Neural cell (in vitro differentiated cells): ENCODE data around the gene MYO7A. TPM values are rescaled to one million over a fixed set of nuclear protein-coding genes. Genes with fewer than 3 reads are reported as not detected.

Experiments used
- H2AFZ ChIP-seq: fragments of 200-600, 300-800 bp; sonication (generic), shearing (Covaris generic); 2 replicates; pipeline ENCODE4 v1.6.0; 2014; ENCODE audit warnings: low read depth, mild to moderate bottlenecking, antibody characterized with exemption, low read length, moderate library complexity
- H3F3A ChIP-seq: fragments of 200-600 bp; shearing (Covaris generic); 2 replicates; pipeline ENCODE4 v1.6.1; 2016; ENCODE audit warnings: mild to moderate bottlenecking, moderate library complexity, mixed read lengths, antibody characterized with exemption, low read length; ENCODE audit not compliant: insufficient read depth, poor library complexity, severe bottlenecking
- H3K27ac ChIP-seq: fragments of 200-600, 300-800 bp; sonication (generic), shearing (Covaris generic); 2 replicates; pipeline ENCODE4 v1.5.1; 2014; ENCODE audit warnings: mild to moderate bottlenecking, low read length, moderate library complexity
- H3K27me3 ChIP-seq: fragments of 300-800, 200-600 bp; sonication (generic), shearing (Covaris generic); 2 replicates; pipeline ENCODE4 v1.6.0; 2014; ENCODE audit warnings: mild to moderate bottlenecking, low read depth, low read length, moderate library complexity; ENCODE audit not compliant: insufficient read depth
- H3K36me3 ChIP-seq: fragments of 300-800, 200-600 bp; sonication (generic), shearing (Covaris generic); 2 replicates; pipeline ENCODE4 v1.5.1; 2014; ENCODE audit warnings: mild to moderate bottlenecking, antibody characterized with exemption, low read length, moderate library complexity; ENCODE audit not compliant: insufficient read depth
- H3K4me2 ChIP-seq: fragments of 300-800, 200-600 bp; sonication (generic), shearing (Covaris generic); 2 replicates; pipeline ENCODE4 v1.6.0; 2014; ENCODE audit warnings: mild to moderate bottlenecking, low read length
- H3K4me3 ChIP-seq: fragments of 300-800, 200-600 bp; sonication (generic), shearing (Covaris generic); 2 replicates; pipeline ENCODE4 v1.5.1; 2014; ENCODE audit warnings: mild to moderate bottlenecking, low read length, moderate library complexity
- H3K79me2 ChIP-seq: fragments of 200-600 bp; shearing (Covaris generic); replicated peaks from 2 replicates; pipeline ENCODE4 v1.6.0; 2014; ENCODE audit warnings: mild to moderate bottlenecking, low read length, moderate library complexity; ENCODE audit not compliant: insufficient read depth
- H3K9ac ChIP-seq: fragments of 300-800, 200-600 bp; sonication (generic), shearing (Covaris generic); 2 replicates; pipeline ENCODE4 v1.6.1; 2016; ENCODE audit warnings: mild to moderate bottlenecking, low read length, mixed read lengths
- H3K9me2 ChIP-seq: fragments of 200-600 bp; shearing (Covaris generic); 2 replicates; pipeline ENCODE4 v1.6.1; 2016; ENCODE audit warnings: mild to moderate bottlenecking, low read length, mixed read lengths; ENCODE audit not compliant: insufficient read depth
- H3K9me3 ChIP-seq: fragments of 200-600, 300-800 bp; sonication (generic), shearing (Covaris generic); 2 replicates; pipeline ENCODE4 v1.6.1; 2016; ENCODE audit warnings: mild to moderate bottlenecking, mixed run types, low read length, moderate library complexity, mixed read lengths
- H4K20me1 ChIP-seq: fragments of 200-600 bp; shearing (Covaris generic); 2 replicates; pipeline ENCODE4 v1.6.1; 2016; ENCODE audit warnings: mild to moderate bottlenecking, mixed run types; ENCODE audit not compliant: insufficient read depth
- EP300 ChIP-seq: fragments of 450-650 bp; conservative IDR thresholded peaks from 2 replicates; pipeline ENCODE4 v1.6.1; 2014; ENCODE audit warnings: antibody characterized with exemption, mild to moderate bottlenecking, moderate library complexity; ENCODE audit not compliant: poor library complexity, severe bottlenecking
- EZH2 ChIP-seq: fragments of 200-600, 300-800 bp; shearing (Covaris generic), sonication (generic); IDR thresholded peaks from 2 replicates; pipeline ENCODE4 v1.6.1; 2014; ENCODE audit warnings: antibody characterized with exemption, low read length, borderline replicate concordance, mild to moderate bottlenecking; ENCODE audit not compliant: insufficient read depth, poor library complexity, severe bottlenecking
- MXI1 ChIP-seq: fragments of 450-650 bp; conservative IDR thresholded peaks from 2 replicates; pipeline ENCODE4 v1.6.1; 2014; ENCODE audit warnings: antibody characterized with exemption, mild to moderate bottlenecking; ENCODE audit not compliant: poor library complexity, severe bottlenecking
- POLR2AphosphoS5 ChIP-seq: IDR thresholded peaks from 2 replicates; pipeline ENCODE4 v1.6.1; 2012
- SMC3 ChIP-seq: fragments of 450-650 bp; conservative IDR thresholded peaks from 2 replicates; pipeline ENCODE4 v1.6.1; 2014; ENCODE audit warnings: antibody characterized with exemption, mild to moderate bottlenecking, moderate library complexity; ENCODE audit not compliant: poor library complexity
- TAF1 ChIP-seq: IDR thresholded peaks from 2 replicates; pipeline ENCODE4 v1.6.1; 2012; ENCODE audit warnings: low read depth
- polyA plus RNA-seq: library from polyadenylated mRNA; depleted of rRNA; stranded (reverse); fragments of >200 nt; gene quantifications from 2 replicates; pipeline ENCODE4 v1.2.3, GENCODE V29; 2014
- TF ChIP-seq, protein P1 (sequence below): IDR thresholded peaks from 2 replicates; pipeline ENCODE4 v1.6.1; 2012; ENCODE audit warnings: borderline replicate concordance
- TF ChIP-seq, protein P2 (sequence below): fragments of 450-650 bp; IDR thresholded peaks from 2 replicates; pipeline ENCODE4 v1.5.1; 2014; ENCODE audit warnings: antibody characterized with exemption, mild to moderate bottlenecking, moderate library complexity; ENCODE audit not compliant: poor library complexity, severe bottlenecking

Gene MYO7A
- polyA plus RNA-seq, 1 donor from 2014 or later, result 0.61 TPM

DNA sequence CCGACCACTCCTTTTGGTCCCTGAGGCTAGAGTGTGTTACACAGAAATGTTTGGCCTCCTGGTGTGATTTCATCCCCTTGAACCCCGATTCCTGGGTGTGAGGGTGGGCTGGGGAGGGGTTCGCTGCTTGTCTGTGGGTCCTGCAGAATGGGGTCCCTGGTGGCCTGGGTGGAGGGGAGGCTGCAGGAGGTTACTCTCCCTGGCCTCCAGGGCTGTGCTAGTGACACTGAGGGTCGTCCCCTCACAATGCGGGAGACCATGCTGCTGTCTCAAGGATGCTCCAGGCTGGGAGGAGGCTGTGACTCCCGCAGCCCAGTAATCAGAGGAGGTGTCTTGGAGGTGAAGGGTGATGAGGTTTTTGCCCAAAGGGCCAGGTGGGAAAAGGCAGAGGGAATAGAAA is 42.4 kb upstream of the MYO7A start:
- Histone ChIP-seq H3K9me2 (no peaks in the 10 kb centered on the region), H3K36me3 (no peaks in the 10 kb centered on the region), H3K27ac (no peak overlapping the region)

DNA sequence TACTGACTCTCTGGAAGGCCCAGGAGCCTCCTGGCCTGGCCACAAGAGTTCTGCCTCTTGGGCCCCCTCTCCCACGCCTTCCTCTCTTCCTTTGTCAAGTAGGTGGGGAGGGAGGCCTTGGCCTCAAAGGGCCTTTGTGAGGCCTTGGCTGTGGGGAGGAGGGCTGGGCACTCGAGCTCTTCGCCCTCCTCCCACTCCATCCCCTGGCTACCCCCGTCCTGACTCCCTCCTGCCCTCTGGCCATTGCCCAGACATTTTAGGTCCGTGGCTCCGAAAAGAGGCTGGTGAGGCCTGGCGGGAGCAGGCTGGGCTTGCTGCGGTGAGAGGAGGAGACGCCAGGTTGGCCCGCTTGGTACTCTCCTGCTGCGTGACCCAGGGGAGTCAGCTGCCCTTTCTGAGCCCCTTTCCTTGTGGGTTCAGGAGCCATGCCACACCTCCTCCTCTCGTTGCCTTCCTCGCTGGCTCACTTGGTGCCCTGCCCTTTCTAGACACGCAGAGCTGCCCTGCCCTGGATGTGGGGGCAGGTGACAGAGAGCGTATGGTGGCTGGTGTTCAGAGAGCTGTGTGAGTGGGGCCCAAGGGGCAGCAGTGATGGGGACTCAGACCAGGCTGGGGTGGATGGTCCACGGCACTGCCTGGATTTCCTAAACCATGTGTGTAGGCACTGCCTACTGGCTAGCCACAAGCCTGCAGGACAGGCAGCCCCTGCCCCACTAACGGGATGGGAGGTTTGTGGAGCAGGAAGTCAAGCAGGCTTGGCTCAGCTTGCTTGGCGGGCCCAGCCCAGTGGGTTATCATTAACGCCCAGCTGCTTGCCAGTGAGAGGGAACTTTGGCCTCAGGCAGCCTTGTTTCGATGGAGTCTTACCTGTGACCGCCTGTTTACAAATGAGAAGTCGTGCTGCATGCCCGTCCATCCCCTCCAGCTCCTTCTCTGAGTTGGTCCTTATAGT is 41.2 kb upstream of the MYO7A start:
- Histone ChIP-seq H4K20me1 (no peaks in the 10 kb centered on the region), H3K9me2 (no peaks in the 10 kb centered on the region), H3K9ac (no peak overlapping the region), H3K4me3 (no peak overlapping the region), H2AFZ (no peak overlapping the region), H3K9me3 (no peaks in the 10 kb centered on the region), H3K27me3 (no peaks in the 10 kb centered on the region), H3K27ac (no peak overlapping the region), H3K79me2 (no peaks in the 10 kb centered on the region), H3K4me2 (no peak overlapping the region), H3F3A (no peaks in the 10 kb centered on the region), H3K36me3 (no peaks in the 10 kb centered on the region)
- TF ChIP-seq, protein P1, sequence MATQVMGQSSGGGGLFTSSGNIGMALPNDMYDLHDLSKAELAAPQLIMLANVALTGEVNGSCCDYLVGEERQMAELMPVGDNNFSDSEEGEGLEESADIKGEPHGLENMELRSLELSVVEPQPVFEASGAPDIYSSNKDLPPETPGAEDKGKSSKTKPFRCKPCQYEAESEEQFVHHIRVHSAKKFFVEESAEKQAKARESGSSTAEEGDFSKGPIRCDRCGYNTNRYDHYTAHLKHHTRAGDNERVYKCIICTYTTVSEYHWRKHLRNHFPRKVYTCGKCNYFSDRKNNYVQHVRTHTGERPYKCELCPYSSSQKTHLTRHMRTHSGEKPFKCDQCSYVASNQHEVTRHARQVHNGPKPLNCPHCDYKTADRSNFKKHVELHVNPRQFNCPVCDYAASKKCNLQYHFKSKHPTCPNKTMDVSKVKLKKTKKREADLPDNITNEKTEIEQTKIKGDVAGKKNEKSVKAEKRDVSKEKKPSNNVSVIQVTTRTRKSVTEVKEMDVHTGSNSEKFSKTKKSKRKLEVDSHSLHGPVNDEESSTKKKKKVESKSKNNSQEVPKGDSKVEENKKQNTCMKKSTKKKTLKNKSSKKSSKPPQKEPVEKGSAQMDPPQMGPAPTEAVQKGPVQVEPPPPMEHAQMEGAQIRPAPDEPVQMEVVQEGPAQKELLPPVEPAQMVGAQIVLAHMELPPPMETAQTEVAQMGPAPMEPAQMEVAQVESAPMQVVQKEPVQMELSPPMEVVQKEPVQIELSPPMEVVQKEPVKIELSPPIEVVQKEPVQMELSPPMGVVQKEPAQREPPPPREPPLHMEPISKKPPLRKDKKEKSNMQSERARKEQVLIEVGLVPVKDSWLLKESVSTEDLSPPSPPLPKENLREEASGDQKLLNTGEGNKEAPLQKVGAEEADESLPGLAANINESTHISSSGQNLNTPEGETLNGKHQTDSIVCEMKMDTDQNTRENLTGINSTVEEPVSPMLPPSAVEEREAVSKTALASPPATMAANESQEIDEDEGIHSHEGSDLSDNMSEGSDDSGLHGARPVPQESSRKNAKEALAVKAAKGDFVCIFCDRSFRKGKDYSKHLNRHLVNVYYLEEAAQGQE, result no peak
- TF ChIP-seq SMC3 (no peak), EZH2 (no peak), MXI1 (no peak), TAF1 (no peak), EP300 (no peak), POLR2AphosphoS5 (no peak)
- TF ChIP-seq, protein P2, sequence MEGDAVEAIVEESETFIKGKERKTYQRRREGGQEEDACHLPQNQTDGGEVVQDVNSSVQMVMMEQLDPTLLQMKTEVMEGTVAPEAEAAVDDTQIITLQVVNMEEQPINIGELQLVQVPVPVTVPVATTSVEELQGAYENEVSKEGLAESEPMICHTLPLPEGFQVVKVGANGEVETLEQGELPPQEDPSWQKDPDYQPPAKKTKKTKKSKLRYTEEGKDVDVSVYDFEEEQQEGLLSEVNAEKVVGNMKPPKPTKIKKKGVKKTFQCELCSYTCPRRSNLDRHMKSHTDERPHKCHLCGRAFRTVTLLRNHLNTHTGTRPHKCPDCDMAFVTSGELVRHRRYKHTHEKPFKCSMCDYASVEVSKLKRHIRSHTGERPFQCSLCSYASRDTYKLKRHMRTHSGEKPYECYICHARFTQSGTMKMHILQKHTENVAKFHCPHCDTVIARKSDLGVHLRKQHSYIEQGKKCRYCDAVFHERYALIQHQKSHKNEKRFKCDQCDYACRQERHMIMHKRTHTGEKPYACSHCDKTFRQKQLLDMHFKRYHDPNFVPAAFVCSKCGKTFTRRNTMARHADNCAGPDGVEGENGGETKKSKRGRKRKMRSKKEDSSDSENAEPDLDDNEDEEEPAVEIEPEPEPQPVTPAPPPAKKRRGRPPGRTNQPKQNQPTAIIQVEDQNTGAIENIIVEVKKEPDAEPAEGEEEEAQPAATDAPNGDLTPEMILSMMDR, result no peak

More for the DNA sequence above, 42.4 kb upstream of the MYO7A start:
- Histone ChIP-seq H3K4me2 (no peak overlapping the region), H3K79me2 (no peaks in the 10 kb centered on the region), H4K20me1 (no peaks in the 10 kb centered on the region), H3F3A (no peaks in the 10 kb centered on the region), H3K9me3 (no peaks in the 10 kb centered on the region), H2AFZ (no peak overlapping the region), H3K27me3 (no peaks in the 10 kb centered on the region), H3K4me3 (no peak overlapping the region), H3K9ac (no peak overlapping the region)
- TF ChIP-seq EP300 (no peak), TAF1 (no peak), SMC3 (no peak), POLR2AphosphoS5 (no peak)
